Left ventricle myocardium superior (tissue), 1 donor: Measurements from ENCODE around the gene VAV2. TPM values are rescaled to one million over a fixed set of nuclear protein-coding genes. Genes with fewer than 3 reads are reported as not detected.
A peak's percentile ranks its signal among the peaks of the same experiment; 100 is the strongest.

Experiments
- ATAC-seq: fragments of 200-7000 bp; cut with Tn5 transposase; one replicate; pipeline ENCODE4 v1.9.1; 2020; ENCODE audit warnings: mild to moderate bottlenecking, moderate library complexity
- DNase-seq: peaks from one replicate; pipeline ENCODE4 v3.0.0-alpha.2; 2020
- intact Hi-C: fragments of 100-400 bp; cut with micrococcal nuclease; formaldehyde crosslinking; loops from one replicate; pipeline ENCODE4 v1.11.0; 2022
- total RNA-seq: library from RNA; stranded (reverse); fragmentation: NEBNext Ultra II Directional; extraction: Animal tissue kit (Norgen Biotek cat#: 25700); gene quantifications from one replicate; pipeline ENCODE4 v1.2.1, GENCODE V29; 2021
- donor health status: DM: no; HTN: yes; CAD: no; lungs with severe emphysema.

VAV2 gene
- total RNA-seq, 1 donor from 2014 or later = 6.1 TPM

GRCh38 chr9:133890583-133890982 lies 101.5 kb downstream of the VAV2 start:
- DNase-seq (no peak), ATAC-seq (no peak)
- intact Hi-C loops = no loop called here

GRCh38 chr9:133889584-133890301 lies 102.4 kb downstream of the VAV2 start:
- no peak for DNase-seq
- intact Hi-C loops = no loop called here
- no peak for ATAC-seq

GRCh38 chr9:133888809-133889491 lies 103.2 kb downstream of the VAV2 start:
- ATAC-seq (no peak), DNase-seq (no peak)
- intact Hi-C loops = no loop called here

DNA sequence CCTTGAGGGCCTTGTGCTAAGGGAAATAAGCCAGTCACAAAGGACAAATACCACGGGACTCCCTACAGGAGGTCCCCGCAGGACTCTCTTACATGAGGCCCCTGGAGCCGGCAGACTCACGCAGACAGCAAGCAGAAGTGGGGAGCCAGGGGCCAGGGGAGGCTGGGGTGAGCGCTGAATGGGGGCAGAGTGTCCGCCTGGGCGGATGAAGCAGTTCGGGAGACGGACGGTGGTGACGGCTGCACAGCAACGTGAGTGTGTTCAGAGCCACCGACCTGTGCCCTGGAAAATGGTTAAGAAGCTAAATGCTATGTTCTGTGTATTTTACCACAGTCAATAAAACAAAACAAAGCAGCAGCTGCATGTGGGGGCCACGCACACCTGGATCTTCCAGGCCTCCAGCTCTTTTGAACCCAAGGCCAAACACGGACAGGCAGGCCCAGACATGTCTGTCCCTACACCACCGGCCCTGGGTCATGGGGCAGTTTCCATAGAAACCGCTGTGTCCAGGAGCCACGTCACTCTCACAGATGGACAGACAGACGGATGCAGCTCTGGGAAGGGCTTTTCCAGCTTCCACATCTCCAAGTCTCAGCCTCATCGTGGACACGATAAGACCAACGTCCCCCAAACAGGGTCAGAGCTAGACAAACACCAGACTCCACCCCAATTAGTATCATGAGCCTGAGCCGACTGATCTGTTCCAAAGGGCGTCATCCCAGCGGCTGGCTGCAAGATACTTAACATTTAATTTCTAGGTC lies 103.9 kb downstream of the VAV2 start:
- DNase-seq (no peak), ATAC-seq (no peak)
- intact Hi-C loops = no loop called here

DNA sequence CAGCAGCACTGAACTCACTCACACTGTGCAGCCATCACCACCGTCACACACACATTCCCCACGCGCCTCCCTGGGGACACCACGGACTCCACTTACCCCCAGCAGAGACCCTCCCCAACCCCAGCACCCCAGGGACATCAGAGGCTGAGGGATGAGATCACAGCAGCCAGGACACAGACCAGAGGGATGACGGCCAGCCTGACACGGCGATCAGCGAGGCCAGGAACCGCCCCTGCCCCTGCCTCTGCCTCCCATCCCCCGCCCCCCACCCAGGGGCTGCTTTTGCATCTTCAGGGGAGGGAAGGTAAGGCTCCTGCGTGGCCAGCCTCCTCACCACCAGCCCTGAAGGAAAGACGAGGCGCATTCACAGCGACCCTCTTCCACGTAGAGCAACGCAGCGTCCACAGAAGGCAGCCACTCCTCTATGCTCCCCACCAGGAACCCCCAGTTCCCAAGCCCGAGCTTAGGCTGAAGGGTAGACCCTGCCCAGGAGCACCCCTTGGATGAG lies 104.5 kb downstream of the VAV2 start:
- no peak for ATAC-seq
- no peak for DNase-seq
- intact Hi-C loops = no loop called here

- DNase-seq (no peak), ATAC-seq (no peak)
- intact Hi-C loops = no loop called here
Measured at GRCh38 chr9:133886563-133887501, 105.3 kb downstream of the VAV2 start.

DNA sequence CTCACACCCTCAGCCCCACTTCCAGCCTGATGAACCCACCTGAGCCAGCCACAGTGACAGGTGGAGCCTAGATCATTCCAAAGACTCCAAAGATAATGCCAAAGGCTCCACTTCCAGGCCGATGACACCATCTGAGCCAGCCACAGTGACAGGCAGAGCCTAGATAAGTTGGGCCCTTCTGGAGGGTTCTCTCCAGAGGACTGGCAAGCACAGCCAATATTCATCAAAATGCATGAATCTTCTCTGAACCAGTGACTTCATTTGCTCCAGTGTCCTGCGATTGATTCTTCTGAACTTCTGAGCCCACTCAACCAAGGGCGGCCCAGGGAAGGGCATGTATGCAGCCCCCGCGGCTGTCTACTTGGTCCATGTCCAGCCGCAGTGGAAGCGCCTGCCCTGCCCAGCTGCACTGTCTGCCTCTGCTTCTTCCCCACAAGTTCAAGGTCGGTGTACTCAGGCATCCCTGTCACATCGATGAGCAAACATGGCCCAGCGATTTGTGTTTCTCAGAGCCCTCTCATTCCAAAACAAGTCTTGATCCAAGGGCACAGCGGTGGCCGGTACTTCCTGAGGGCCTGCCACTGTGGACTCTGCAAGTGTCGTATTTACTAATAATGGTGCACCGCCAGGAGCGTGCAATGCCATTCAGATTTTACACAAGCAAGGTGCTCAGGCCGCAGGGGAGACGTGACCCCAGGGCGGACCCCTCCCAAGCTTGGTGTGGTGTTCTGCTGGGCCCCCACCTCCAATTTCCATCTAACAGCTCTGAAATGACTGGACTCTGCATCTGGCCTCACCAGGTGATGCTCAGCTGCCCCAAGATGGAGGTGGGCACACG lies 107.0 kb downstream of the VAV2 start:
- ATAC-seq (no peak), DNase-seq (no peak)
- intact Hi-C loops = no loop called here

GRCh38 chr9:133882849-133883755 lies 109.0 kb downstream of the VAV2 start:
- intact Hi-C loops = no loop called here
- DNase-seq (no peak), ATAC-seq (no peak)

GRCh38 chr9:133881671-133882381 lies 110.3 kb downstream of the VAV2 start:
- intact Hi-C loops = no loop called here
- ATAC-seq (peak; percentile 23), DNase-seq (no peak)

GRCh38 chr9:133880851-133881661 lies 111.1 kb downstream of the VAV2 start:
- peak; percentile 18 for ATAC-seq
- intact Hi-C loops = no loop called here
- DNase-seq = no peak

DNA sequence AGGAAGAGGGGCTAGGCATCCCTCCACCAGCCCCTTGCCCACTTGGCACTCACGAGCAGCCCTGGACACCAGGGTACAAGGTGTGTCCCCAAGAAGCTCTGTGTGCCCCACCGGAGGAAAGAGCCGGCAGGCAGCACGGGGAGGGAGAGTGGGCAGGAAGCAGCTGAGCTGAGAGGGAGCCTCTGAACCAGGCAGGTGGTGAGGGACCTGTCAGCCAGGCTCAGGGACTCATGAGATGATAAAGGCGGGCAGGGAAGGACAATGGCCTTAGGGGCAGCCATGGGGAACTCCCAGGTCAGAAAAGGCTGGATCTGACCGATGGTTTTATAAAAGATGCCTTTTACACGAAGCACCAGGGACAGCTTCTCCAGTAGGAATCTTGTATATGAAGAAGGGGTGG lies 112.0 kb downstream of the VAV2 start:
- intact Hi-C loops = no loop called here
- DNase-seq (no peak), ATAC-seq (no peak)

DNA sequence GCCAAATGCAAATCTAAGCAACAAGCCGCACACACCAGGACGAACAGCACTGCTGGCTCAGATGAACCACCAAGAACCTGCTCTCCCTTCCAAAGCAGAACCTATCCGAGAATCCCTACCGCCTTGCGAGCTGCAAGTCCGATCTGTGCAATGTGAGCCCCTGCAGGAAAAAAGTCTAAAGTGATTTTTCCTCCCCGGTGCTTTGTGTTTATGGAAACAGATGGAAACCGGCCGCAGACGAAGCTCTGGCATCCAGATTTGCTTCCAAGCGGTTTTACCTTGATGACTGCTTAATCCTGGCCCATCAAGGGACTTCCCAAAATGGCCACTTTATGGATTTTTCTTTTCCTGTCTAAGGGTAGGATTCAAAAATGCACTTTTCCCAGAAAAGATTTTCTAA lies 112.5 kb downstream of the VAV2 start:
- DNase-seq = no peak
- ATAC-seq = no peak
- intact Hi-C loops = no loop called here

DNA sequence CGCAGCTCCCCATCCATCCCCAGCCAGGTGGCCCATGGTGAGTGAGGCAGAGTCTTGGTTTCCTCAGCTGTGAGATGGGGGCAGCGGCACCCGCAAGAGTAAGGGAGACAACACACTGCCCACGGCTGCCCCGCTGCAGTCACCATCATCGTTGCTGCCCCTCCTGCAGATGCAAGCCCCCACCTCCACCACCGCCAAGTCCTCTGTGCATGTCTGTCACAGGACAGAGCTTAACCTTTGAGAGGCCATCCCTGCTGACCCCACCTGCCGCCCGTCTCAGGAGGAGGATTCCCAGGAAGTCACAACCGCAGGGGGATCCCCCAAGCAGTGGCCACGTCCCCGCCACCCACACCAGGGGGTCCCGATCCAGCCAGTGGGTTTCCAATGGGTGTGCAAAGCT lies 113.7 kb downstream of the VAV2 start:
- DNase-seq (no peak), ATAC-seq (no peak)
- intact Hi-C loops = no loop called here

- intact Hi-C loops = no loop called here
- DNase-seq (no peak), ATAC-seq (no peak)
Measured at GRCh38 chr9:133877967-133878366, 114.2 kb downstream of the VAV2 start.

- ATAC-seq (no peak), DNase-seq (no peak)
- intact Hi-C loops = no loop called here
Measured at GRCh38 chr9:133877327-133877726, 114.8 kb downstream of the VAV2 start.

- no peak for DNase-seq
- ATAC-seq = no peak
- intact Hi-C loops = no loop called here
Measured at GRCh38 chr9:133876836-133877235, 115.3 kb downstream of the VAV2 start.
